Activated naive CD8-positive, alpha-beta T cell treated with anti-CD3 and anti-CD28 coated beads, Interleukin-2, amount 50 U/mL, for 24 hours (primary cell): ENCODE data around the gene AIRE.
"Not testable (repeated sequence)": the region's sequence is repeated elsewhere in the genome, so short reads cannot be mapped to it uniquely, and the experiment has no call there.

Experiments used
- ATAC-seq: fragments of 150-1000 bp; cut with Tn5 transposase; one replicate; pipeline ENCODE4 v1.10.0; 2021
- DNase-seq: peaks from one replicate; pipeline ENCODE4 v3.0.0; 2021
- H3K27ac Mint-ChIP-seq: one replicate; pipeline ENCODE4 v1.8.0; 2021; ENCODE audit warnings: mild to moderate bottlenecking, mixed read lengths
- H3K27me3 Mint-ChIP-seq: one replicate; pipeline ENCODE4 v1.8.0; 2021; ENCODE audit warnings: mixed read lengths
- H3K36me3 Mint-ChIP-seq: one replicate; pipeline ENCODE4 v1.8.0; 2021; ENCODE audit warnings: low read depth, mixed read lengths
- H3K4me1 Mint-ChIP-seq: one replicate; pipeline ENCODE4 v1.8.0; 2021; ENCODE audit warnings: mixed read lengths
- H3K4me3 Mint-ChIP-seq: one replicate; pipeline ENCODE4 v1.8.0; 2021; ENCODE audit warnings: mild to moderate bottlenecking, moderate library complexity, mixed read lengths
- H3K9me3 Mint-ChIP-seq: one replicate; pipeline ENCODE4 v1.8.0; 2021; ENCODE audit warnings: mixed read lengths

Gene AIRE

GRCh38 chr21:44285138-44285992 lies at the start of gene AIRE:
AIRE (plus strand) TSS chr21:44285876; CDS start chr21:44286007, 131 bp downstream.
- Mint-ChIP-seq H3K27me3 (no peaks in the 10 kb centered on the region), H3K27ac (no peak within 1 kb of the TSS), H3K4me1 (no peaks in the 10 kb centered on the region), H3K4me3 (no peak within 1 kb of the TSS), H3K36me3 (no peaks in the 10 kb centered on the region), H3K9me3 (no peaks in the 10 kb centered on the region)
- ATAC-seq: no peak
- DNase-seq: no peak

- not testable (repeated sequence) for H3K27me3 Mint-ChIP-seq, ATAC-seq, H3K9me3 Mint-ChIP-seq, H3K4me3 Mint-ChIP-seq, H3K36me3 Mint-ChIP-seq, H3K27ac Mint-ChIP-seq, DNase-seq, H3K4me1 Mint-ChIP-seq
These were observed 45.3 kb upstream of the AIRE start for GRCh38 chr21:44240353-44240752.

GRCh38 chr21:44240842-44241241 lies 44.8 kb upstream of the AIRE start, which contains the start of gene ICOSLG:
ICOSLG (minus strand) TSS chr21:44240943; CDS start chr21:44240817, 126 bp downstream.
- DNase-seq, H3K9me3 Mint-ChIP-seq, H3K4me3 Mint-ChIP-seq, H3K27me3 Mint-ChIP-seq, H3K4me1 Mint-ChIP-seq, H3K27ac Mint-ChIP-seq, H3K36me3 Mint-ChIP-seq: not testable (repeated sequence)
- ATAC-seq: peak; percentile 50

GRCh38 chr21:44241281-44241680 lies 44.4 kb upstream of the AIRE start:
- H3K27ac Mint-ChIP-seq, H3K36me3 Mint-ChIP-seq, H3K9me3 Mint-ChIP-seq, H3K4me3 Mint-ChIP-seq, DNase-seq, H3K4me1 Mint-ChIP-seq, H3K27me3 Mint-ChIP-seq: not testable (repeated sequence)
- peak; percentile 20 for ATAC-seq

GRCh38 chr21:44243980-44244379 lies 41.7 kb upstream of the AIRE start:
- not testable (repeated sequence) for H3K36me3 Mint-ChIP-seq, H3K27ac Mint-ChIP-seq, H3K4me3 Mint-ChIP-seq, DNase-seq, H3K4me1 Mint-ChIP-seq, H3K27me3 Mint-ChIP-seq, H3K9me3 Mint-ChIP-seq
- ATAC-seq: peak; percentile 80

- not testable (repeated sequence) for ATAC-seq, H3K4me1 Mint-ChIP-seq, H3K27ac Mint-ChIP-seq, H3K9me3 Mint-ChIP-seq, H3K27me3 Mint-ChIP-seq, DNase-seq, H3K36me3 Mint-ChIP-seq, H3K4me3 Mint-ChIP-seq
These were observed 37.8 kb upstream of the AIRE start for GRCh38 chr21:44247904-44248303.

GRCh38 chr21:44249204-44250037 lies 36.3 kb upstream of the AIRE start:
- H3K4me3 Mint-ChIP-seq, H3K27ac Mint-ChIP-seq, H3K27me3 Mint-ChIP-seq, ATAC-seq, DNase-seq, H3K9me3 Mint-ChIP-seq, H3K4me1 Mint-ChIP-seq, H3K36me3 Mint-ChIP-seq: not testable (repeated sequence)

- Mint-ChIP-seq H3K27me3 (no peaks in the 10 kb centered on the region), H3K4me3 (no peak overlapping the region), H3K4me1 (no peaks in the 10 kb centered on the region), H3K9me3 (no peaks in the 10 kb centered on the region), H3K36me3 (no peaks in the 10 kb centered on the region), H3K27ac (no peak overlapping the region)
- ATAC-seq (no peak), DNase-seq (no peak)
These were observed 31.6 kb upstream of the AIRE start for GRCh38 chr21:44253832-44254710.

- H3K4me1 Mint-ChIP-seq: no peaks in the 10 kb centered on the region
- no peak overlapping the region for H3K4me3 Mint-ChIP-seq
- H3K27ac Mint-ChIP-seq: no peak overlapping the region
- no peaks in the 10 kb centered on the region for H3K36me3 Mint-ChIP-seq
- H3K9me3 Mint-ChIP-seq: no peaks in the 10 kb centered on the region
- DNase-seq: no peak
- no peaks in the 10 kb centered on the region for H3K27me3 Mint-ChIP-seq
- ATAC-seq: no peak
These were observed 30.1 kb upstream of the AIRE start for GRCh38 chr21:44255511-44255981.

- no peaks in the 10 kb centered on the region for H3K9me3 Mint-ChIP-seq
- H3K27me3 Mint-ChIP-seq: no peaks in the 10 kb centered on the region
- no peak overlapping the region for H3K4me3 Mint-ChIP-seq
- H3K27ac Mint-ChIP-seq: no peak overlapping the region
- no peak for DNase-seq
- H3K4me1 Mint-ChIP-seq: no peaks in the 10 kb centered on the region
- no peak for ATAC-seq
- no peaks in the 10 kb centered on the region for H3K36me3 Mint-ChIP-seq
These were observed 27.5 kb upstream of the AIRE start for GRCh38 chr21:44258056-44258725.

- DNase-seq: no peak
- Mint-ChIP-seq H3K27ac (no peak overlapping the region), H3K27me3 (no peaks in the 10 kb centered on the region), H3K4me3 (no peak overlapping the region), H3K36me3 (no peaks in the 10 kb centered on the region), H3K4me1 (no peaks in the 10 kb centered on the region), H3K9me3 (no peaks in the 10 kb centered on the region)
- ATAC-seq: no peak
These were observed 26.5 kb upstream of the AIRE start for GRCh38 chr21:44259082-44259705.

GRCh38 chr21:44260066-44260465 lies 25.6 kb upstream of the AIRE start:
- DNase-seq: no peak
- Mint-ChIP-seq H3K27me3 (no peaks in the 10 kb centered on the region), H3K27ac (no peak overlapping the region), H3K4me3 (no peak overlapping the region), H3K9me3 (no peaks in the 10 kb centered on the region), H3K4me1 (no peaks in the 10 kb centered on the region), H3K36me3 (no peaks in the 10 kb centered on the region)
- ATAC-seq: no peak

GRCh38 chr21:44260791-44261631 lies 24.7 kb upstream of the AIRE start:
- no peak for ATAC-seq
- no peak overlapping the region for H3K4me3 Mint-ChIP-seq
- no peaks in the 10 kb centered on the region for H3K4me1 Mint-ChIP-seq
- H3K36me3 Mint-ChIP-seq: no peaks in the 10 kb centered on the region
- H3K27me3 Mint-ChIP-seq: no peaks in the 10 kb centered on the region
- no peak overlapping the region for H3K27ac Mint-ChIP-seq
- no peak for DNase-seq
- H3K9me3 Mint-ChIP-seq: no peaks in the 10 kb centered on the region
